ENCODE measurements around the gene CFAP69.
"Not testable (repeated sequence)": the region's sequence is repeated elsewhere in the genome, so short reads cannot be mapped to it uniquely, and the experiment has no call there.

CFAP69 gene

GRCh38 chr7:90347759-90348158 is 102.8 kb downstream of the CFAP69 start:
- no peak for DNase-seq

GRCh38 chr7:90349305-90349704 is 104.3 kb downstream of the CFAP69 start:
- DNase-seq: no peak

- DNase-seq: not testable (repeated sequence)
Observed at GRCh38 chr7:90350032-90350431, 105.1 kb downstream of the CFAP69 start.

- no peak for DNase-seq
Observed at GRCh38 chr7:90351987-90352386, 107.0 kb downstream of the CFAP69 start.

All from NCI-H2029 treated with DMSO at 0.1 percent for 48 hours (cell line).